ENCODE measurements around the gene CLDN12.

Gene CLDN12

GRCh38 chr7:90403174-90404113, at the start of gene CLDN12:
CLDN12 (plus strand) TSS chr7:90403461; CDS start chr7:90412677, 9,216 bp downstream.
- DNase-seq, result peak; percentile 85

DNA sequence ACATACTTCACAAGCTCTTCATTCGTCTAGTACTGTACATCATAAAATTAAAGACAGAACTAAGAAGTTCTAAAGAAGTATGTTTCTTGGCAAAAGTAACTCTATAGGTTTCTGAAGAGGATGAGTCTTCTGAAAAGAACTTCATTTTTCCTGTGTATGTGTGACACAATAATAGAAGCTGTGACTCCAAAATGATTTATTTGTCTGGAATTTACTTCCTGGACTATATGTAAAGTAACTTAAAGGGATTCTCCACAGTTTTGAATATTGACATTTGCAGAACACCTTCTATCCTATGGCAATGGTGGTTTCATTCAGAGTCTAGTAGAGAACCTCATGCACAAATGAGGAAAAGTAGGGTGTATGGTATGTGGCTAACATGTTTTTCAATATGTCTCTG, 19.8 kb upstream of the CLDN12 start:
- no peak for DNase-seq

DNA sequence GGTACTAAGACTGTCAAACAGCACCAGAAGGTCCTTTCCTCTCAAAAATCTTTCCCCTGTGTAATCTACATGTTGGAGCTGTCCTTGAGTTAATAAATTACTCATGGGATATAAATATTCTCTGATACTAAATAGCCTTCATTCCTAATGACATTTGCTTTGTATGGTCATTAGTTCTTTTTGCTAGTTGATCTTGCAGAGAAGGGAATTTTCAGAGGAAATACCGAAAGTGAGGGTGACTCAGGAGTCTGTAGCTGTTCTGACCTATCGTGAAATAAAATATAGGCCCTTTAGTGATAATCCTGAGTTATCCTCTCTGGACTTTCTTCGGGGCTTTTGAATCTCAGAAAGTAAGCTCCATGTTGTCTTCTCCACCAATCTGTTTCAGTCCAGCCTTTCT, 19.4 kb upstream of the CLDN12 start:
- no peak for DNase-seq

DNA sequence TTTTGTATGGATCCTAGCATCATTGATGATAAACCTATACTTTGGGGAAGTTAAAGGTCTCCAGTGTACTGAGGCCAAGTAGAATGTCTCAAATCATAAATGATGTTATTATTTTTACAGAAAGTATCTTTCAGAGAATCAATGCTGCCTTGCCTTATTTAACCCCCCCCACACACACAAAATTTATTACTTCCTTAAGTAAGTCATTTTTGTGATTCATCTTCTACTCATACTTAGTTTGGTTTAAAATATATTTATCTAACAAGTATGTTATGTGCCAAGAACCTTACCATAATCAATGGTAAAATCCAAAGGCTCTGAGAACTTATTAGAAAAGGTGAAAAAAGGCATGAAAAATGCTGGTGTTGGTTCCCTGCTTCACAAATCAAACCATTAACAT, 18.8 kb upstream of the CLDN12 start:
- no peak for DNase-seq

GRCh38 chr7:90387470-90388240, 15.6 kb upstream of the CLDN12 start:
- DNase-seq, result no peak

DNA sequence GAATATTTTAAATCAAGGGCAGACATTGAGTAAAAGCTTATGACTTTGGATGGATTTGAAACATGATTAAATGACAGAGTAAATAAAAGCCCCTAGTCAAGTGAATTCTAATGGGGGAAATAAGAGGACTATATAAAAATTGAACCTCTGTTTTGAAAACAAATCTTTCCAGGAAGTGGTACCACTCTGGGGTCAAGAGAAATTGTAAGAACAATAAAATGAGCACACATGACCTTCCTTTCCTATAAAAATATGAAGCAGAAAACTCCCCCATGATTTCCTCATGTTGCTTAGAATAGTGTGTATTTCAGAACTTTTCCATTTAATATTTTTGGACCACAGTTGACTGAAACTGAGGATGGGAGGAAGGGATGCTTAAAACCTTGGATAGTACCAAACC, 12.3 kb upstream of the CLDN12 start:
- no peak for DNase-seq

DNA sequence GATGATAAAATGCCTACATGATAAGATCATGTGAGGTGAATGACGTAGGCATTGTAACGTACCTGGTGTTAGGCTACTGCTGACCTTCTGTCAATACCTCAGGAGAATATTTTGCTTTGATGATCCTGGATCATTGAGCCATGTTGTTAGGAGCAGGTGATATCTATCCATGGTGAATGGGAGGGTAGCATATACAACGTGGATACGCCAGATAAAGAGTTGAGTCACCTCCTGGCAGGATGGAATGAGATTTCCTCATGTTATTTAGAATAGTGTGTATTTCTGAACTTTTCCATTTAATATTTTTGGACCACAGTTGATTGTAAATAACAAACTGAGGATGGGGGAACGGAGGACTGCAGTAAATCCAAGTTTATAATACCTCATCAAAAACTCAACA, 11.8 kb upstream of the CLDN12 start:
- no peak for DNase-seq

DNA sequence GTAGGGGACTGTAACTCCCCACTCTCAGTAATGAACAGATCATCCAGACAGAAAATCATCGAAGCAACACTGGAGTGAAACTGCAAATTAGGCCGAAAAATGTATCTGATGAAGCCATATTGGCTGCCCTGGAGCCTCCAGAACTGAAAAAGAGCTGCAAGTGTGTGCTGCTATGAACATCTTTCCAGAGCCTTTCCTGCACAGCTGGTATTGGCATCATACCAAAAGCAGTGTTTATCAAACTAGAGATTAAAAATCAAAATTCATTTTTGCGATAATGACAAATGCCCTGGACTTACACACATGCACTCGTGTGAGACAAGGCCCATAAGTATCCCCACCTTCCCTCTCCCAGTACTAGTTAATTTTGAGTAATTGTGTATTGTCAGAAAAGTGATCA, 6.8 kb upstream of the CLDN12 start:
- no peak for DNase-seq

DNA sequence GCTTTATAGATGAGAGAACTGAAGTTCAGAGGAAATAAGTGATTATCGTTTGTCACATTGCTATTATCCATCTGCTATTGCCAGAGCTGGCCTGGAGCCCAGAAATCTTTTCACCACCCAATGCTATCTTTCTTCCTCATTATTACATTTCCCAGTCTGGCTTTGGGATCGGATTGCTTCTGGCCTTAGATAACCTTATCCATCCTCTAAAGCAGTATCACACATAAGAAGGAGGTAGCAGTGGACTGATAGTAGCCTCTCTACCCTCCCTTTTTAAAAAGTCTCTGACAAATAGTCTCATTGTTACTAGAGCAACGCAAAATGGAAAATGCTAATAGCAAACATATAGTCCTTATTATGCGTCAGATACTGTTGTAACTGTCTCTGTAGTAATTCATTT, 1.3 kb upstream of the CLDN12 start:
- DNase-seq, result no peak

DNA sequence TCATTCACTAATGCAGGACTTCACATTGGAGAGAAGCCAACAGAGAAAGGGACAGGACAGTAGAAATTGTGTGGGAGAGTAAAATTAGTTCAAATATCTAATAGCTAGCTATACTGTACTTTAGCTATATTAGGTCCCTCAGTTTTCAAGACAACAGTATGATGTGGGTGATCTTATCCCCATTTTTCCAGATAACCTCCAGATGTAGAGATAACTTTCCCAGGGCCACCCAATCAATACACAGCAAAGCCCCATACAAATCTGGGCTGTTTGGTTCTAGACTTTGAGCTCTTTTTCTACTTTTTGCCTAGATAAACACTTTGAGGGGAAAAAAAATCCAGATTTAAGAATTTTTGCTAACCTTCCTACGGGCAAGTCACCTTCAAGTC, 482 bp upstream of the CLDN12 start:
- no peak for DNase-seq

GRCh38 chr7:90404777-90405176, 1.5 kb downstream of the CLDN12 start:
- no peak for DNase-seq

DNA sequence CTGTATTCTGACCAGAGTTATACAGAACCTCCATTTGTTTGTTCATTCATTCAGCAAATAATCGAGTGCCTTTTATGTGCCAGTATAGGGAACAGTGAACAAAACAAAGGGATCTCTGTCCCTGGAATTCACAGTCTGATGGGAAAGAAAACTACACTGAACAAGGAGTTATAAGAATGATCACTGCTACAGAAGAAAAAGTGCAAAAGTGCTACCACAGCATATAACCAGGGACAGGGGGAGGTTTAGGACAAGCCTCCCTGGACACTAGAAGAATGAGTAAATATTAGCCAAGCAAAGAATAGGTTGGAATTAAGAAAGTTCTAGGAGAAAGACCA, 4.2 kb downstream of the CLDN12 start:
- no peak for DNase-seq

DNA sequence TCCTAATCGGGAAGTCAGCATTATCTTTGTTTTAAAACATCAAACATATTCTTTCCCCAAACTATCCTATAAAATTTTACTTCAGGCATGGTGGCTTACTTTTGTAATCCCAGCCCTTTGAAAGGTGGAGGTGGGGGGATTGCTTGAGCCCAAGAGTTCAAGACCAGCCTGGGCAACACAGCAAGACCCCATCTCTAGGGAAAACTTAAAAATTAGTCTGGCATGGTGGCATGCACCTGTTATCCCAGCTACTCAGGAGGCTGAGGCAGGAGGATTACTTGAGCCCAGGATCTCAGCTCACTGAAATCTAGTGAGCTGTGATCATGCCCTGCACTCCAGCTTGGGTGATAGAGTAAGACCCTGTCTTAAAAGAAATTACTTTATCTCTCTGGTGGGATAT, 4.9 kb downstream of the CLDN12 start:
- DNase-seq, result no peak

DNA sequence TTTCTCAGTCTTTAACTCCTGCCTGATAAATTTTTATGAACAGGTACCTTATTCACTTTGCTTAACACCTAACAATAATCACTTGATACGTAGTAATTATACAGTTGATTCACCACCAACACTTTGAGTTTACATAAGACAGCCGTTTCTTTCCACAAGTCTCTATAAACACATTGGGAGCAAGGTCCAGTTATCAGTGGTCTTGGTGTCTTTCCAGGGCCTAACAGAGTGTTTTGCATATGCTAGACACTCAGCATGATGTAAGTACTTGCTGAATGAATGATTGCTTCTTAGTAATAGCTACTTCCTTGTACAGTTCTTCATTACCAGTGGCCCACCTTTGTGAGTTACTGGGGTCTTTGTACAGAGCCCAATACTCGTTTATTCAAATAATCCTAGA, 6.4 kb downstream of the CLDN12 start:
- DNase-seq, result no peak

DNA sequence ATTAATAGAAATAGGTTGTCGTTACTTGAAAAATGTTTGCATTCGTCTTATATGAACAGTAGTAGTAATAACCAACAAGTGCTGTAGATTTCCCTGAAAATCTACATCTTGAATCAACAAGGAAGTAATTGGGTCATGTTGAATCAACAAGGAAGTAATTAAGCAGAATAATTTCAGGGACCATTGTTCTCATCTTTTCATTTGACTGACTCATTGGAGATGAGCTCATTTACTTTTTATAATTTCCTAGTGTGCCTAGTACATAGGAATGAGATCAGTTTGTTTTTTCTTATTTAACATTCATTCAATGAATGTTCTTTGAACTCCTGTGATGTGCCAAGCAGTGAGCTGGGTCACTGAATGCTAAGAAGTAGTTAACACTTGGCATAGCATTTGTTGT, 8.2 kb downstream of the CLDN12 start:
- DNase-seq, result no peak

GRCh38 chr7:90412458-90413184, 9.4 kb downstream of the CLDN12 start:
- DNase-seq, result no peak

- DNase-seq, result no peak
Observed at GRCh38 chr7:90413185-90413528, 9.9 kb downstream of the CLDN12 start.

GRCh38 chr7:90421651-90422050, 18.4 kb downstream of the CLDN12 start:
- no peak for DNase-seq

DNA sequence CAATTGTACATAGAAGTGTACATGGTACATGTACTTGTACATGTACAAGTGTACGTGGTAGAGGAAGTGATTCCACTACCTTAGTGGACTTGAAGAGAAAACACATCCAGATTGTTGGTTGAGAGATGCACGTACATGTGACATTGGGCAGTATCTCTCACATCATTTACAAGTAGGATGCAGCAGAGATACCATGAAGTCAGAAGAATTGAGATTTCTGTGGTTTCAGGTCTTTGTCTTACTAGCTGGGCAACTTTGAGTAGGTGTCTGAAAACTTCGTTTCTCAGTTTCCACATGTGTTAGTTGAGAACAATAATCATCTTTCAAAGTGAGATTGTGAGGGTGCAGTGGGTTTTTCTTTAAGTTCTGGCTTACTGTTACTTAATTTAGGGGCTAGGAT, 21.5 kb downstream of the CLDN12 start:
- DNase-seq, result no peak

DNA sequence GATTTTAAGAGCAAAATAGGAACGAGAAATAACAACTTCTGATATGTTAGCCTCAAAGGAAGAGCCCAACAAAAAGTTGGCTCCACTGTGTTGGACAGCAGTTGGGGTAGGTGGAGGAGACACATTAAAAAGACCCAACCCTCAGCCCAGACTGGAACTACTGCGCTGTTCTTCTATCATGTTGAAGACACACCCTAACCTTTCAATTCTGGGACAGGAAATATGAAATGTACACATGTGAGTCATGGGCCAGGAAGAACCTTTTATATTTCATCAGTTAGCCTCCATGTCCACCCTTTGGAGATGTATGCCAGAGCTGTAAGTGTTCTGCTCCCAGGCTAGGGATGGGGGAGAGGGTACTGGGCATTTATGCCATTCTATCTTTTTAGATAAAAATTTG, 22.1 kb downstream of the CLDN12 start:
- DNase-seq, result no peak

GRCh38 chr7:90430614-90431460, 27.6 kb downstream of the CLDN12 start:
- DNase-seq, result no peak

DNA sequence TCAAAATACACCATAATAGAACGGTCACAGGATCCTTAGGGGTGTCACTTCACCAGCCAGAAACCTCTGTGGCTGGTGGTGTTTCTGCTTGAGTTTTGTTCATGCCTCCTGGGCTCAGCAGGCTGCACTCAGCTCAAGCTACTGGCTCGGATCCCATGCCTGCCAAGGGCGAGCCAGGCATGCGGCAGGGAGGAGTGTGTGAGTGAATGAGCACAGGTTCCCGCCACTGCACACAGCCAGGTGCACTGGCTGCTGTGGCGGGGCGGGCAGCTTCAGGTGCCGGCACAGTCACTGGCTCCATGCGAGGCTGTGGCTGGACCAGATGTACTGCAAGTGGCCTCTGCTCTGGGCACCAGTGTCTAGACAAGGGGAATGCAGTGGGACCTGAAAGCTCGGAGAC, 29.5 kb downstream of the CLDN12 start:
- DNase-seq, result no peak

- DNase-seq, result no peak
Observed at GRCh38 chr7:90433221-90433620, 30.0 kb downstream of the CLDN12 start.
